HCT116 (cell line): ENCODE results near the gene UMPS. TPM values are rescaled to one million over a fixed set of nuclear protein-coding genes. Genes with fewer than 3 reads are reported as not detected.

Experiments used
- ATAC-seq: fragments of 200-7000 bp; cut with Tn5 transposase; 2 replicates; pipeline ENCODE4 v1.9.1; 2020; ENCODE audit warnings: mild to moderate bottlenecking, moderate library complexity
- BruUV-seq: library from RNA; stranded (reverse); fragments of 400-500 nt; replicated peaks from 2 replicates; lab custom pipeline; 2021; lab: Mats Ljungman, UMichigan
- CTCF ChIA-PET: fragments of 300-600 bp; sonication (Branson Sonifier 250); formaldehyde crosslinking; loops from one replicate; lab custom pipeline; 2021; ENCODE audit warnings: antibody characterized with exemption; lab: Charles Lee
- POLR2A ChIA-PET: fragments of 300-600, 350-600 bp; sonication (Branson Sonifier 250); formaldehyde crosslinking; loops from one replicate; lab custom pipeline; 2021; ENCODE audit warnings: antibody characterized with exemption; lab: Charles Lee
- RAD21 ChIA-PET, 2 experiments: fragments of 300-600 bp; sonication (Branson Sonifier 250); formaldehyde crosslinking; loops; one replicate each; lab custom pipeline; 2023; ENCODE audit warnings: low total read pairs in 2 of 2; ENCODE audit not compliant: uncharacterized antibody in 2 of 2, unreplicated experiment in 2 of 2, low non-redundant PET in 1 of 2; lab: Charles Lee
- DNase-seq: peaks from one replicate; pipeline ENCODE4 v3.0.0-alpha.2; 2010; ENCODE audit warnings: low read depth, low spot score
- H2AFZ ChIP-seq: fragments of 200-600 bp; shearing (Covaris generic), sonication (generic); 2 replicates; pipeline ENCODE4 v1.6.1; 2017; ENCODE audit warnings: low read depth, mixed run types, mixed read lengths, antibody characterized with exemption, low read length; ENCODE audit not compliant: poor library complexity, severe bottlenecking
- H3K27ac ChIP-seq: 2 replicates; pipeline ENCODE4 v1.5.1; 2012; ENCODE audit warnings: low read depth, low read length
- H3K27me3 ChIP-seq: fragments of 200-600 bp; sonication (generic); 2 replicates; pipeline ENCODE4 v1.6.1; 2016; ENCODE audit warnings: mixed run types, low read length, mixed read lengths; ENCODE audit not compliant: insufficient read depth
- H3K36me3 ChIP-seq, 2 experiments: fragments of 200-500 bp in 1 of 2; fragments of 200-600 bp in 1 of 2; sonication (Bioruptor generic) in 1 of 2; sonication (generic) in 1 of 2; 2 replicates each; pipeline versions ENCODE4 v1.5.1 to v1.6.1; 2014 to 2016; ENCODE audit warnings: low read length in 2 of 2, inconsistent platforms in 1 of 2, mixed read lengths in 1 of 2, mixed run types in 1 of 2; ENCODE audit not compliant: insufficient read depth in 2 of 2, control insufficient read depth in 1 of 2
- H3K4me1 ChIP-seq, 2 experiments: fragments of 200-600 bp in 1 of 2; sonication (generic) in 1 of 2; 2 replicates each; pipeline versions ENCODE4 v1.5.1 to v1.6.1; 2012 to 2017; ENCODE audit warnings: low read length in 2 of 2, inconsistent platforms in 1 of 2, mild to moderate bottlenecking in 1 of 2, mixed read lengths in 1 of 2, mixed run types in 1 of 2, moderate library complexity in 1 of 2; ENCODE audit not compliant: insufficient read depth in 2 of 2, control insufficient read depth in 1 of 2
- H3K4me2 ChIP-seq: fragments of 200-600 bp; sonication (generic); 2 replicates; pipeline ENCODE4 v1.6.1; 2017; ENCODE audit warnings: mixed run types, low read length, mixed read lengths
- H3K4me3 ChIP-seq, 2 experiments: fragments of 200-600 bp in 1 of 2; sonication (generic) in 1 of 2; replicated peaks in 1 of 2; 2 replicates each; pipeline ENCODE4 v1.5.1; 2011 to 2016; ENCODE audit warnings: low read length in 2 of 2, control low read depth in 1 of 2, low read depth in 1 of 2, mild to moderate bottlenecking in 1 of 2, mixed read lengths in 1 of 2, mixed run types in 1 of 2
- H3K79me2 ChIP-seq: fragments of 200-600 bp; sonication (generic); 2 replicates; pipeline ENCODE4 v1.6.1; 2017; ENCODE audit warnings: mild to moderate bottlenecking, mixed run types, low read length, moderate library complexity, mixed read lengths; ENCODE audit not compliant: insufficient read depth
- H3K9ac ChIP-seq: fragments of 200-600 bp; sonication (generic); 2 replicates; pipeline ENCODE4 v1.6.1; 2016; ENCODE audit warnings: low read length, mixed read lengths
- H3K9me2 ChIP-seq: fragments of 200-600 bp; sonication (generic), shearing (Covaris generic); 2 replicates; pipeline ENCODE4 v1.6.1; 2017; ENCODE audit warnings: mixed run types, mild to moderate bottlenecking, moderate library complexity; ENCODE audit not compliant: insufficient read depth
- H3K9me3 ChIP-seq, 2 experiments: fragments of 200-500 bp in 1 of 2; fragments of 200-600 bp in 1 of 2; sonication (Bioruptor generic) in 1 of 2; sonication (generic) in 1 of 2; 2 replicates each; pipeline ENCODE4 v1.6.1; 2014 to 2017; ENCODE audit warnings: low read length in 2 of 2, mixed read lengths in 2 of 2, inconsistent platforms in 1 of 2, low read depth in 1 of 2, mild to moderate bottlenecking in 1 of 2, mixed run types in 1 of 2, moderate library complexity in 1 of 2; ENCODE audit not compliant: control insufficient read depth in 1 of 2, insufficient read depth in 1 of 2
- H4K20me1 ChIP-seq: fragments of 200-600 bp; sonication (generic), shearing (Covaris generic); 2 replicates; pipeline ENCODE4 v1.6.1; 2017; ENCODE audit warnings: mixed run types, mild to moderate bottlenecking, moderate library complexity; ENCODE audit not compliant: insufficient read depth
- ATF3 ChIP-seq: IDR thresholded peaks from 2 replicates; pipeline ENCODE4 v1.6.1; 2012
- CBX3 ChIP-seq: IDR thresholded peaks from 2 replicates; pipeline ENCODE4 v1.6.1; 2012; ENCODE audit warnings: low read depth
- CEBPB ChIP-seq: IDR thresholded peaks from 2 replicates; pipeline ENCODE4 v1.6.1; 2012; ENCODE audit warnings: low read depth
- EGR1 ChIP-seq: IDR thresholded peaks from 2 replicates; pipeline ENCODE4 v1.6.1; 2012; ENCODE audit warnings: low read depth
- ELF1 ChIP-seq: IDR thresholded peaks from 2 replicates; pipeline ENCODE4 v1.6.1; 2012; ENCODE audit warnings: low read depth, borderline replicate concordance
- EZH2phosphoT487 ChIP-seq: fragments of 200-600 bp; IDR thresholded peaks from 2 replicates; pipeline ENCODE4 v1.6.1; 2018; ENCODE audit warnings: antibody characterized with exemption, borderline replicate concordance
- JUND ChIP-seq: IDR thresholded peaks from 2 replicates; pipeline ENCODE4 v1.6.1; 2012
- POLR2A ChIP-seq: IDR thresholded peaks from 2 replicates; pipeline ENCODE4 v1.7.0; 2011; ENCODE audit warnings: borderline replicate concordance; ENCODE audit not compliant: insufficient read depth, insufficient read length; ENCODE audit errors: extremely low read depth
- POLR2AphosphoS5 ChIP-seq: IDR thresholded peaks from 2 replicates; pipeline ENCODE4 v1.6.1; 2011; ENCODE audit warnings: mild to moderate bottlenecking, low read depth, low read length, moderate library complexity
- REST ChIP-seq: IDR thresholded peaks from 2 replicates; pipeline ENCODE4 v1.6.1; 2012; ENCODE audit warnings: low read depth
- SIN3A ChIP-seq: IDR thresholded peaks from 2 replicates; pipeline ENCODE4 v1.6.1; 2012; ENCODE audit warnings: low read depth
- SRF ChIP-seq: IDR thresholded peaks from 2 replicates; pipeline ENCODE4 v1.6.1; 2012; ENCODE audit warnings: low read depth
- TCF7L2 ChIP-seq: IDR thresholded peaks from 2 replicates; pipeline ENCODE4 v1.7.0; 2011; ENCODE audit warnings: borderline replicate concordance, inconsistent platforms; ENCODE audit not compliant: insufficient read depth, insufficient read length; ENCODE audit errors: extremely low read depth
- YY1 ChIP-seq: IDR thresholded peaks from 2 replicates; pipeline ENCODE4 v1.6.1; 2011; ENCODE audit warnings: low read length, low read depth, moderate library complexity, mild to moderate bottlenecking; ENCODE audit not compliant: insufficient replicate concordance; ENCODE audit errors: extremely low read depth
- ZBTB33 ChIP-seq: IDR thresholded peaks from 2 replicates; pipeline ENCODE4 v1.6.1; 2011; ENCODE audit warnings: mild to moderate bottlenecking, low read length, moderate library complexity; ENCODE audit not compliant: insufficient replicate concordance; ENCODE audit errors: extremely low read depth
- ZNF274 ChIP-seq: fragments of 200-500 bp; sonication (Bioruptor generic); IDR thresholded peaks from 2 replicates; pipeline ENCODE4 v1.6.1; 2014; ENCODE audit warnings: mild to moderate bottlenecking, low read depth, low read length, inconsistent platforms
- intact Hi-C: fragments of 100-400 bp; cut with micrococcal nuclease; formaldehyde crosslinking; loops from 2 replicates; pipeline ENCODE4 v1.10.0; 2022
- total RNA-seq: library from RNA; stranded (reverse); gene quantifications from one replicate; pipeline ENCODE4 v1.2.1, GENCODE V29; 2021; ENCODE audit not compliant: unreplicated experiment

Gene UMPS
- total RNA-seq, 1 experiment from 2014 or later = 41.3 TPM

GRCh38 chr3:124784686-124785382 is 54.6 kb downstream of the UMPS start:
- Histone ChIP-seq H3K9ac (no peak overlapping the region), H3K36me3 (no peaks in the 10 kb centered on the region), H2AFZ (no peak overlapping the region), H3K27me3 (no peaks in the 10 kb centered on the region), H3K9me2 (no peaks in the 10 kb centered on the region), H4K20me1 (no peaks in the 10 kb centered on the region), H3K4me3 (no peak overlapping the region), H3K27ac (no peak overlapping the region), H3K79me2 (no peaks in the 10 kb centered on the region), H3K9me3 (no peaks in the 10 kb centered on the region), H3K4me1 (peaks cover 11% of the 10 kb centered on the region in 2 experiments; a peak in 3 of 4 replicates), H3K4me2 (no peak overlapping the region)
- CTCF ChIA-PET = no interaction called here
- no TSS peak for BruUV-seq
- no peak for TF ChIP-seq REST
- TF ChIP-seq CEBPB = no peak
- TF ChIP-seq POLR2A = no peak
- no peak for TF ChIP-seq CBX3
- TF ChIP-seq JUND = no peak
- TF ChIP-seq TCF7L2 = no peak
- TF ChIP-seq ZNF274 = no peak
- no peak for TF ChIP-seq SRF
- no peak for TF ChIP-seq SIN3A
- TF ChIP-seq ATF3 = no peak
- TF ChIP-seq EGR1 = no peak
- no peak for TF ChIP-seq YY1
- TF ChIP-seq POLR2AphosphoS5 = no peak
- TF ChIP-seq ZBTB33 = no peak
- TF ChIP-seq EZH2phosphoT487 = no peak
- no peak for TF ChIP-seq ELF1
- DNase-seq = no peak
- POLR2A ChIA-PET = no interaction called here
- no peak for ATAC-seq
- RAD21 ChIA-PET = interaction anchor here in 1 of 2 experiments (2.8 kb wide), 1 partner anchor 117 kb away, joined by 13 read pairs; no protein-coding TSS in a partner anchor
- intact Hi-C loops = no loop called here
